Breast epithelium (tissue), 3 donors: ENCODE results near the gene ACER1.

Experiments
- CTCF ChIP-seq, 3 donors: fragments of 450-650 bp; IDR thresholded peaks; one replicate each; pipeline ENCODE4 v1.5.1; 2016 to 2017; ENCODE audit warnings: antibody characterized with exemption in 3 of 3, mild to moderate bottlenecking in 3 of 3, moderate library complexity in 3 of 3
- POLR2A ChIP-seq: fragments of 450-650 bp; IDR thresholded peaks from one replicate; pipeline ENCODE4 v1.6.1; 2016; ENCODE audit warnings: antibody characterized with exemption, mild to moderate bottlenecking, moderate library complexity

- TF ChIP-seq CTCF (IDR thresholded peaks at IDR 0.05) (no peak), POLR2A (no peak)
These were observed 49.8 kb upstream of the ACER1 start for GRCh38 chr19:6383188-6383587.
